GM12878 (cell line): ENCODE measurements around the gene ZNF296. TPM values are rescaled to one million over a fixed set of nuclear protein-coding genes. Genes with fewer than 3 reads are reported as not detected.

ENCODE experiments used
- BACH1 ChIP-seq: fragments of 450-650 bp; IDR thresholded peaks from 2 replicates; pipeline ENCODE4 v1.6.1; 2017; ENCODE audit warnings: mild to moderate bottlenecking, borderline replicate concordance
- BCLAF1 ChIP-seq: fragments of 450-650 bp; IDR thresholded peaks from 2 replicates; pipeline ENCODE4 v1.6.1; 2017; ENCODE audit warnings: antibody characterized with exemption, mild to moderate bottlenecking, moderate library complexity
- CHD2 ChIP-seq: IDR thresholded peaks from 2 replicates; pipeline ENCODE4 v1.6.1; 2011; ENCODE audit warnings: low read depth, low read length, improper control_type of control experiment, borderline replicate concordance
- LARP7 ChIP-seq: fragments of 450-650 bp; IDR thresholded peaks from 2 replicates; pipeline ENCODE4 v1.6.1; 2017; ENCODE audit warnings: mild to moderate bottlenecking
- MLLT1 ChIP-seq: fragments of 450-650 bp; IDR thresholded peaks from 2 replicates; pipeline ENCODE4 v1.6.1; 2016; ENCODE audit warnings: mild to moderate bottlenecking
- MTA2 ChIP-seq: fragments of 450-650 bp; IDR thresholded peaks from 2 replicates; pipeline ENCODE4 v1.6.1; 2016; ENCODE audit warnings: low read depth, mild to moderate bottlenecking, moderate library complexity
- NBN ChIP-seq: fragments of 450-650 bp; IDR thresholded peaks from 2 replicates; pipeline ENCODE4 v1.6.1; 2016
- REST ChIP-seq: IDR thresholded peaks from 2 replicates; pipeline ENCODE4 v1.6.1; 2012; ENCODE audit warnings: mild to moderate bottlenecking, low read depth, low read length
- RUNX3 ChIP-seq: IDR thresholded peaks from 2 replicates; pipeline ENCODE4 v1.6.1; 2012; ENCODE audit warnings: low read length, inconsistent platforms
- SIN3A ChIP-seq: IDR thresholded peaks from 2 replicates; pipeline ENCODE4 v1.6.1; 2012; ENCODE audit warnings: low read depth, low read length, improper control_type of control experiment
- SPI1 ChIP-seq: IDR thresholded peaks from 2 replicates; pipeline ENCODE4 v1.6.1; 2011; ENCODE audit warnings: low read depth, mild to moderate bottlenecking, low read length, moderate library complexity, borderline replicate concordance; ENCODE audit not compliant: insufficient read depth
- TARDBP ChIP-seq: IDR thresholded peaks from 2 replicates; pipeline ENCODE4 v1.6.1; 2016; ENCODE audit warnings: borderline replicate concordance
- ZZZ3 ChIP-seq: IDR thresholded peaks from 2 replicates; pipeline ENCODE4 v1.6.1; 2011; ENCODE audit warnings: low read depth; ENCODE audit not compliant: control insufficient read depth, insufficient read length
- polyA plus RNA-seq, 11 experiments: library from polyadenylated mRNA; depleted of rRNA in 4 of 11; unstranded in 6 of 11; stranded (reverse) in 5 of 11; fragments of >200 nt; fragmentation: Nextera tagmentation in 4 of 11; fragmentation: Illumina TruSeq in 1 of 11; extraction: Ambion mirVana in 4 of 11; extraction: Trizol in 1 of 11; gene quantifications; 1 replicate in 1 of 11; 2 replicates in 10 of 11; pipeline versions ENCODE4 v1.2.1 to v1.2.3, GENCODE V29; 2011 to 2016; ENCODE audit warnings: inconsistent platforms in 2 of 11, missing spikeins in 2 of 11, low read depth in 1 of 11
- total RNA-seq, 4 experiments: library from RNA; depleted of rRNA in 3 of 4; stranded (reverse); fragments of >200 nt in 3 of 4; fragmentation: Illumina TruSeq in 1 of 4; extraction: Trizol in 1 of 4; gene quantifications; 2 replicates each; pipeline versions ENCODE4 v1.2.1 to v1.2.3, GENCODE V29; 2013 to 2021
- TF ChIP-seq, protein P1 (sequence below): IDR thresholded peaks from 2 replicates; pipeline ENCODE4 v1.6.1; 2012; ENCODE audit warnings: improper control_type of control experiment, low read depth, low read length; ENCODE audit not compliant: insufficient replicate concordance

ZNF296 gene
- total and polyA plus RNA-seq, 10 of the 15 experiments (the other 5 are each of a cell fraction or from before 2014, with no cell fraction given): 0.44 to 23.6 (median 3.5) TPM; not detected in 1

DNA sequence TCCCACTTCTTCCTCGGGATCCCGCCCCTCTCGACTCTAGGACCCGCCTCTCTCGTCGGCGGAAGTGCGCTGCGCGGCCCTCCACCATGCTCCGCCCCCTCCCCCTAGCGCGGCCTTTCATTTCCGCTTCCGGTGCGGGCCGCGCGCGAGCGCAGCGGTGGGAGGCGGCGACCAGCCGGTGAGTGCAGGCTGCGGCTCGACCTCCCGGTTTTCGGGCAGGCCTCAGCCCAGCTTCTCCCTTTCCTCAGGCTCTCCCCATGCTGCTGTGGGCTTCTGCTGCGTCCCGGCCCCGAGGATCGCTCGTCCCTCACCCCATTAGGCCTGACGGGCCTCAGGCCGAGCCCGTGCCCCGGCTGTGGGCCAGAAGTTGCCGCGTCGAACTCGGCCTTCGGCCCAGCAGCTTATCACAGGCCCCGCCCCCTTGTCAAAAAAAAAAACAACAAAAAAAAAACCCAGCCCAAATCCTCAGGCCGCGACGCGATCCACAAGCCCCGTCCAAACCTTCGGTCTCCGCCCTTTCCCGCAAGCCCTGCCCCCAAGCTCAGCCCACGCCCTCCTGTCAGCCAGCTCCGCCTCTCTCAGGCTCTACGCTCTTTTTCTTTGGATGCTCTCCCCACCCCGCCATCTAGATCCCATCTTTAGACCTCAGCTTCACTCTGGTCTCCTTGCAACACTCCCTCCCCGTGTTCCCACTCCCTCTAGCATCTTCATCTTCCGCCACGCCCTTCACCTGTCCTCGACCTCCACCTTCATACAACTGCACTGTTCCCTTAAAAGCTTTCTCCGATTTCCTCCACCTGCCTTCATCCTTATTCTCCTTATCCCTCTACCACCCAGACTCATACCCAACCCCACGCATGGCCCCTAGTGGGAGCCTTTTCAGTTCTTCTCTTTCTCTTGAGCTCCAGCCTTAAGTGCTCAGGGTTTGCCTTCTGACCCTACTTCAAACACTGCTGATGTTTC is 37.1 kb downstream of the ZNF296 start, which contains the start of gene CLASRP (continued):
- TF ChIP-seq NBN (peak; percentile 86; the same call in 1 of the 2 replicates), TARDBP (no peak), RUNX3 (peak; percentile 21), MTA2 (no peak), SIN3A (peak; percentile 72; the same call in 1 of the 2 replicates), CHD2 (peak; percentile 71), BCLAF1 (no peak), BACH1 (peak; percentile 81), LARP7 (peak; percentile 77), REST (no peak), ZZZ3 (no peak), SPI1 (0 out of 2 replicates have a peak, but pooled peaks have one; percentile 49), MLLT1 (peak; percentile 55)
- TF ChIP-seq, protein P1, sequence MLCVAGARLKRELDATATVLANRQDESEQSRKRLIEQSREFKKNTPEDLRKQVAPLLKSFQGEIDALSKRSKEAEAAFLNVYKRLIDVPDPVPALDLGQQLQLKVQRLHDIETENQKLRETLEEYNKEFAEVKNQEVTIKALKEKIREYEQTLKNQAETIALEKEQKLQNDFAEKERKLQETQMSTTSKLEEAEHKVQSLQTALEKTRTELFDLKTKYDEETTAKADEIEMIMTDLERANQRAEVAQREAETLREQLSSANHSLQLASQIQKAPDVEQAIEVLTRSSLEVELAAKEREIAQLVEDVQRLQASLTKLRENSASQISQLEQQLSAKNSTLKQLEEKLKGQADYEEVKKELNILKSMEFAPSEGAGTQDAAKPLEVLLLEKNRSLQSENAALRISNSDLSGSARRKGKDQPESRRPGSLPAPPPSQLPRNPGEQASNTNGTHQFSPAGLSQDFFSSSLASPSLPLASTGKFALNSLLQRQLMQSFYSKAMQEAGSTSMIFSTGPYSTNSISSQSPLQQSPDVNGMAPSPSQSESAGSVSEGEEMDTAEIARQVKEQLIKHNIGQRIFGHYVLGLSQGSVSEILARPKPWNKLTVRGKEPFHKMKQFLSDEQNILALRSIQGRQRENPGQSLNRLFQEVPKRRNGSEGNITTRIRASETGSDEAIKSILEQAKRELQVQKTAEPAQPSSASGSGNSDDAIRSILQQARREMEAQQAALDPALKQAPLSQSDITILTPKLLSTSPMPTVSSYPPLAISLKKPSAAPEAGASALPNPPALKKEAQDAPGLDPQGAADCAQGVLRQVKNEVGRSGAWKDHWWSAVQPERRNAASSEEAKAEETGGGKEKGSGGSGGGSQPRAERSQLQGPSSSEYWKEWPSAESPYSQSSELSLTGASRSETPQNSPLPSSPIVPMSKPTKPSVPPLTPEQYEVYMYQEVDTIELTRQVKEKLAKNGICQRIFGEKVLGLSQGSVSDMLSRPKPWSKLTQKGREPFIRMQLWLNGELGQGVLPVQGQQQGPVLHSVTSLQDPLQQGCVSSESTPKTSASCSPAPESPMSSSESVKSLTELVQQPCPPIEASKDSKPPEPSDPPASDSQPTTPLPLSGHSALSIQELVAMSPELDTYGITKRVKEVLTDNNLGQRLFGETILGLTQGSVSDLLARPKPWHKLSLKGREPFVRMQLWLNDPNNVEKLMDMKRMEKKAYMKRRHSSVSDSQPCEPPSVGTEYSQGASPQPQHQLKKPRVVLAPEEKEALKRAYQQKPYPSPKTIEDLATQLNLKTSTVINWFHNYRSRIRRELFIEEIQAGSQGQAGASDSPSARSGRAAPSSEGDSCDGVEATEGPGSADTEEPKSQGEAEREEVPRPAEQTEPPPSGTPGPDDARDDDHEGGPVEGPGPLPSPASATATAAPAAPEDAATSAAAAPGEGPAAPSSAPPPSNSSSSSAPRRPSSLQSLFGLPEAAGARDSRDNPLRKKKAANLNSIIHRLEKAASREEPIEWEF: no peak
